Measurements from ENCODE around the gene TRRAP.

The TRRAP gene

DNA sequence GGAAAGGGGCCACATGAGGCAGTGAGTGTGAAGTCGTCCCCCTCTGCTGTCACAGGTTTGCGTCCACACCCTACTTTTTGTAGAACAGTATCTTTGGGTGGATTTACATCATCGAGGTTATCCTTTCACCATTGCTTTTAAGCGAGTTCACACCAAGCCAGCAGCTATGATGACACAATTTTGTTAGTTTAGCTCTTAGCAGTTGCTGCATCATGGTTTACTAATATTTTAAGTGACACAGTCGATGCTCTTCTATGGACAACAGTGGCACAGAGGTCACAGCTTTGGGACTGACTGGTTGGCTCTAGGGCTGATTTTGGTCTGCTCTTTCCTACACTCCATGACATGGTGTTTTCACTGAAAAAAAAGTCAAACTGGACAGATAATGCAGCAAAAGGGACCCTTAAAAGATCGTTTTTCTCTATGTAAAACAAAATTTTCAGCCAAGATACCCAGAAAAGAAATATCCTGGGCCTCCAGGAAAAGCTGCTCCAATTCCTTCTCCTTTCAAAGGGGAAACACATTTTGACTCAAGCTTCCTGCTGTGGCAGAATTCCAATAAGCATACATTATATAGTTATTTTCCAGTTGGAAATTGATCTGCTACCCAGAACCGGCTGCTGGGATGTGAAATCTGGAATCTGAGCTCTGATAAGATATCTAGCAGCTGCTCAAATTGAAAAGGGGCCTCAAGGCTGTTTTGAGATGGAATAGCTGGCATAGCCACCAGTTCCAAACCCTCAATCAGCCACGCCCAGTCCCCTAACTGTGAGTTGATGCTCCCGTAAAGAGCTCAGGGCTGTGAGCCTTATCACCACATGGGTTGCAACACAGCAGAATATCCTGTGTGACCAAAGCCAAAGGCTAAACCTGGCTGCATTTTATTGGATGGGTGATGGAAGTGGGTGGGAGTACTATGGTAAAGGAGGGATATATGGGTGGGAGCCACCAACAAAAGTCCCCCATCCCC, 151.4 kb downstream of the TRRAP start:
- TF ChIP-seq, protein P1, sequence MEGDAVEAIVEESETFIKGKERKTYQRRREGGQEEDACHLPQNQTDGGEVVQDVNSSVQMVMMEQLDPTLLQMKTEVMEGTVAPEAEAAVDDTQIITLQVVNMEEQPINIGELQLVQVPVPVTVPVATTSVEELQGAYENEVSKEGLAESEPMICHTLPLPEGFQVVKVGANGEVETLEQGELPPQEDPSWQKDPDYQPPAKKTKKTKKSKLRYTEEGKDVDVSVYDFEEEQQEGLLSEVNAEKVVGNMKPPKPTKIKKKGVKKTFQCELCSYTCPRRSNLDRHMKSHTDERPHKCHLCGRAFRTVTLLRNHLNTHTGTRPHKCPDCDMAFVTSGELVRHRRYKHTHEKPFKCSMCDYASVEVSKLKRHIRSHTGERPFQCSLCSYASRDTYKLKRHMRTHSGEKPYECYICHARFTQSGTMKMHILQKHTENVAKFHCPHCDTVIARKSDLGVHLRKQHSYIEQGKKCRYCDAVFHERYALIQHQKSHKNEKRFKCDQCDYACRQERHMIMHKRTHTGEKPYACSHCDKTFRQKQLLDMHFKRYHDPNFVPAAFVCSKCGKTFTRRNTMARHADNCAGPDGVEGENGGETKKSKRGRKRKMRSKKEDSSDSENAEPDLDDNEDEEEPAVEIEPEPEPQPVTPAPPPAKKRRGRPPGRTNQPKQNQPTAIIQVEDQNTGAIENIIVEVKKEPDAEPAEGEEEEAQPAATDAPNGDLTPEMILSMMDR (IDR thresholded peaks at IDR 0.05; ENCODE audit: borderline replicate concordance, insufficient read depth, low read depth, low read length) = no peak
- no peak overlapping the region for H3K4me3 ChIP-seq (ENCODE audit: low read depth, low read length)

DNA sequence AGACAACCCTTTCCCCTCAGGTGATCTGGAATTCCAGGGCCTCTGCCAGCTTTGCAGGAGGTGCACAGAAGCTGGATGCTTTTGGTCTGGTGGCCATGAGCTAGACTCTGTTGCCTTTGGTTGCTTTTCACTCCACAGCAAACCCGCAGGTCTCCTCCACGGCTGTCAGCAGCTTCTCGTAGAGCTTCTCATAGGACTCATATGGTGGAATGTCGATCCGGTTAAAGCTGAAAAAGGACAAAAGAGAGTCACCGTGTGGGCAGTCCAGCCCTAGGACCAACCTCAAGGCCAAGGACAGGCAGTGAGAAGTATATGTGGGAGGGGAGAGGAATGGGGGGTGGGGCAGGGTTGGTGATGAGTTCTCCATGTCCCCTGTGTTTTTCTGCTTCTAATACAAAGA, 152.1 kb downstream of the TRRAP start:
- TF ChIP-seq, protein P1 (IDR thresholded peaks at IDR 0.05; ENCODE audit: borderline replicate concordance, insufficient read depth, low read depth, low read length) = no peak
- no peak overlapping the region for H3K4me3 ChIP-seq (ENCODE audit: low read depth, low read length)

DNA sequence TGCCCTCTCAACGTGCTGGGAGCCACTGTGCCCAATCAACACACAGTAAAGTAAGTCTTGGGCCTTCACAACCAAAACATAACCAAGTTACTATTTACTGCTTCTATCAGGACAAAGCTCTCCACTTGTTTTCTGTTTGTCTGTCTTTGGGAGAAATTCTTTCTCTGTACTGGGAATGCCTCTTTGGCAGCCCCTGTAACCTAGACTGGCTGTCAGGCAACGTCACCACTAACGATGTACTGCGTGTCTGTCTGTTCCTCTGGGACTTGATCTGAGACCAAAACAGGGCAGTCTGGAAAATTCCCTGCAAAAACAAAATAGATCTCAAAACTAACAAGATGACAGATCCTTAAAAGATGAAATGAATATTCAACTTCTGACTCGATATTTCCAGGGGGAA, 152.6 kb downstream of the TRRAP start:
- TF ChIP-seq, protein P1 (IDR thresholded peaks at IDR 0.05; ENCODE audit: borderline replicate concordance, insufficient read depth, low read depth, low read length) = no peak
- H3K4me3 ChIP-seq (ENCODE audit: low read depth, low read length) = no peak overlapping the region

DNA sequence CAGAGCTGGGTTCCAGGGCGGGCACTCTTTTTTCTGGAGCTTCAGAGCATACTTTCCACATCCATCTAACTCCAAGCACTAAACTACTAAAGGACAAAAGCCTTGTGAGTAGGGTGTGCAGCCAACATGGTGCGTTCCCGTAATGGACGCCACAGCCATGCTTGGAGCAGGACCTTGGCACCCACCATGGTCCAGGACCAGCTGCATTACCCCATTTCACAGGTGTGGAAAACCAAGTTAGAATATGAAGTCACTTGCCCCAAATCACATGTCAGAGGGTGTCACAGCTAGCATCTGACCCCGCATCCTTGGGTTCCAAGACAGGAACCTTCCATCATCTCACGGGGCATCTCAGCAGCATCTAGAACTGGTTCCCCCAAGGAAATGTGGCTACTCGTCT, 153.2 kb downstream of the TRRAP start:
- TF ChIP-seq, protein P1 (IDR thresholded peaks at IDR 0.05; ENCODE audit: borderline replicate concordance, insufficient read depth, low read depth, low read length) = no peak
- H3K4me3 ChIP-seq (ENCODE audit: low read depth, low read length) = no peak overlapping the region

DNA sequence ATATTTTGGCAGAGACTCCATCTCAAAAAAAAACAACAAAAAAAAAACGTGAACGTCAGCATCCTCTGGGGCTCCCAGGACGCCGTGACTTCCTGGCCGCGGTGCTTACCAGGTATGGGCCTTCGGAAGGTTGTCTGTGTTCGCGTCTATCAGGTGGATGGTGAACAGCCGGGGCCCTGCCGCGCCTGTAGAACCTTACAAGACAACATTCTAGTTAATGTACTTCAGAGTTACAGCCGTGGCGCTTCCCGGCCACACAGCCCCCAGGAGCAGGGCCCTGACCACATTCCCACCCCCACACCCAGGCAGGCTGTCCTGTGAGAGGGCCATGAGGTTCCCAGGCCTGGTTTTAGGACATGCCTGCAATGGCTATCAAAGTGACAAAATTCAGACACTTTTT, 154.6 kb downstream of the TRRAP start:
- TF ChIP-seq, protein P1 (IDR thresholded peaks at IDR 0.05; ENCODE audit: borderline replicate concordance, insufficient read depth, low read depth, low read length) = no peak

DNA sequence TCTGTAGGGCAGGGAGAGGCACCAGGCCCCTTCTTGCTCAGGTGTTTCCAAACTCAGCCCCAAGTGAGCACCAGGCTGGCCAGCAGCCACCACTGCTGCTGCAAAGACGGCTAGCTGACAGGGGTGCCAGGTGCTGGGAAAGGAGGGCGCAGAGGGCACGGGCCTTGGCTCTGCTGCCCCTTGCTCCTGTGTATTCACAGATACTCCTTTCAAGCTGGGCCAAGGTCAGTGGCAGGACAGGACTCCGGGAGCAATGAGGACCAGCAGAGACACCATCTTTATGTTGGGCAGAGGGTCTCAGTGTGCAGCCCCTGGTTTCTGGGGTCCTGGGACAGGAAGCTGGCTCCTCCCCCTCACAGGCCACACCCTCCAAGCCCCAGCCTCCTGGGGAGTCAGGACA, 155.4 kb downstream of the TRRAP start:
- TF ChIP-seq, protein P1 (IDR thresholded peaks at IDR 0.05; ENCODE audit: borderline replicate concordance, insufficient read depth, low read depth, low read length) = no peak

More for the DNA sequence above, 154.6 kb downstream of the TRRAP start:
- H3K4me3 ChIP-seq (ENCODE audit: low read depth, low read length) = no peak overlapping the region

More for the DNA sequence above, 155.4 kb downstream of the TRRAP start:
- no peak overlapping the region for H3K4me3 ChIP-seq (ENCODE audit: low read depth, low read length)

Measured in GM12875 (cell line).